CD4-positive, alpha-beta T cell treated with Interleukin-2 at 100 ng/mL for 4 hours (primary cell): Measurements from ENCODE around the gene PCDHA8.
"Not testable (repeated sequence)": the region's sequence is repeated elsewhere in the genome, so short reads cannot be mapped to it uniquely, and the experiment has no call there.

Experiments
- DNase-seq: peaks from one replicate; pipeline ENCODE4 v3.0.0-alpha.2; 2020; ENCODE audit warnings: low spot score

The PCDHA8 gene

GRCh38 chr5:140869555-140869886 lies 28.5 kb downstream of the PCDHA8 start:
- no peak for DNase-seq

GRCh38 chr5:140870221-140871201 lies 29.5 kb downstream of the PCDHA8 start:
- no peak for DNase-seq

- DNase-seq, result no peak
These were observed 34.4 kb downstream of the PCDHA8 start, which contains the start of gene PCDHA12 for GRCh38 chr5:140875085-140876065. Gene PCDHA12, plus strand, starts transcription at chr5:140875308. Its CDS starts 165 bp downstream, at chr5:140875473.

GRCh38 chr5:140876541-140877261 lies 35.7 kb downstream of the PCDHA8 start:
- not testable (repeated sequence) for DNase-seq

GRCh38 chr5:140877262-140877581 lies 36.2 kb downstream of the PCDHA8 start:
- no peak for DNase-seq

GRCh38 chr5:140881889-140882590 lies 41.1 kb downstream of the PCDHA8 start, which contains the start of gene PCDHA13:
Gene PCDHA13, plus strand, starts transcription at chr5:140882124. Its CDS starts 145 bp downstream, at chr5:140882269.
- no peak for DNase-seq

- no peak for DNase-seq
These were observed 41.6 kb downstream of the PCDHA8 start for GRCh38 chr5:140882591-140882899.

- no peak for DNase-seq
These were observed 42.4 kb downstream of the PCDHA8 start for GRCh38 chr5:140883373-140883772.

GRCh38 chr5:140883927-140884697 lies 43.1 kb downstream of the PCDHA8 start:
- DNase-seq, result no peak
